Limb (tissue), 2 donors: Measurements from ENCODE around the gene TMEM17.
"Not testable (repeated sequence)": the region's sequence is repeated elsewhere in the genome, so short reads cannot be mapped to it uniquely, and the experiment has no call there.

Source experiments
- DNase-seq, 2 donors: peaks; one replicate each; pipeline ENCODE4 v3.0.0-alpha.2; 2016; ENCODE audit errors: extremely low spot score in 2 of 2

Gene TMEM17, protein sequence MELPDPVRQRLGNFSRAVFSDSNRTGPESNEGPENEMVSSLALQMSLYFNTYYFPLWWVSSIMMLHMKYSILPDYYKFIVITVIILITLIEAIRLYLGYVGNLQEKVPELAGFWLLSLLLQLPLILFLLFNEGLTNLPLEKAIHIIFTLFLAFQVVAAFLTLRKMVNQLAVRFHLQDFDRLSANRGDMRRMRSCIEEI

DNA sequence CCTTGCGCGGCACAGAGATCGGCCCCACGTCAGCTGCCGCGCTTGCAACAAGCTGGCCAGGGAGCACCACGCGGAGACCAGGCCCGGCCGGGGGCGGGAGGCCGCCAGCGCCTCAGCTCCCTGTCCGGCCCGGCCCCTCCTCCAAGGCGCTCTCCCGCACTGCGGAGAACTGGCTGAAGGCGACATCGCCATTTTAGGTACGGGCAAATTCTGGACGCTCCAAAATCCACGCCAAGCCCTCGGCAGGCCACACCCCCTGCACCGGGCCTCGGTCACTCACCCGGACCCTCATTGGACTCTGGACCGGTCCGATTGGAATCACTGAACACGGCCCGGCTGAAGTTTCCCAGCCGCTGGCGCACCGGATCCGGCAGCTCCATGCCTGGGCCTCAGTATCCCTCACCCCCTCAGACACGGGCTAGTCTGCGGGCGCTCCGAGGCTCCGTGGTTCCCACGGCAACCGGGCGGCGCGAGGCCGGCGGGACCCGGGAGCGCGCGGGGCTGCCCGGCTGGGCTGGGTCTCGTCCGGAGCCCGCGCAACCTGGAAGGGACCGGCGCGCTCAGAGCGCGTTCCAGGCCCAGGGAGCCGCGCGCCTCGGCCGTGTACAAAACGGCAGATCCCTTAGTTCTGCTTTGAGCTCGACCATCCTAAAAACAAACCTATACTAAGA lies at the start of gene TMEM17:
TSS of gene TMEM17 (minus strand) at position 446 of the 671 bp plus-strand sequence. CDS start at position 380, 66 bp downstream.
- DNase-seq, result peak; percentile 92 to 94

GRCh38 chr2:62554440-62554839 lies 48.4 kb upstream of the TMEM17 start:
- no peak for DNase-seq

DNA sequence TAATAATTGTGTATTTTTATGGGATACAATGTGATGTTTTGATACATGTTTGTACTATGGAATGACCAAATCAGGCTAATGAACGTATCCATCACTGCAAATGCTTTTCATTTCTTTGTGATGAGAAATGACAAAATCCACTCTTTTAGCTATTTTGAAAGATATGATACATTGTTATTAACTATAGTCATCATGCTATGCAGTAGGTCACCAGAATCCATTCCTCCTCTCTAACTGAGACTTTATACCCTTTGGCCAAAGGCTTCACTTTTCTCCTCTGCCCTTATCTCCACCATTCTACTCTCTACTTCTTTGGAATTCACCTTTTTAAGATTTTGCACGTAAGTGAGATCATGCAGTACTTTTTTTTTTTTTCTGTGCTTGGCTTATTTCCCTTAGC lies 44.5 kb upstream of the TMEM17 start:
- no peak for DNase-seq

DNA sequence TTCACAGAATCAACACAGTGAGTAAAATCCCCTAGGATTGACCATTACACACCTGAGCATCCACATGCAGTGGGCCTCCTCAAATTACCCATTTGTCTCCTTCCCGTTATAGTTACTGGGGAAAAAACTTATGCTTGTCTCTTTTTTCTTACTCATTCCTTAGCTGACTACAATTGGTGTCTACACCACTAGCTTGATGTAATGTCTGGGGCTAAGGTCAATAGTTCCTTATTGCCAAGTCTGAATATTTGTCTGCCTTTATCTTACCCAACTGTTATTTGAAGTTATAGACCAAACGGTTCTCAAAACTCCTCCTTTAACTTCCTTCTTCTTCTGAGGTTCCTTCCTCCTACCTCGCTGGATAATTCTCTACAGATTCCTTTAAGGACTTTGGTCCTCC lies 41.9 kb upstream of the TMEM17 start:
- no peak for DNase-seq

GRCh38 chr2:62545261-62545660 lies 39.3 kb upstream of the TMEM17 start:
- no peak for DNase-seq

- no peak for DNase-seq
Observed at GRCh38 chr2:62540408-62541168, 34.6 kb upstream of the TMEM17 start.

GRCh38 chr2:62539606-62540407 lies 33.8 kb upstream of the TMEM17 start:
- DNase-seq, result no peak

- DNase-seq, result no peak
Observed at GRCh38 chr2:62538756-62539155, 32.8 kb upstream of the TMEM17 start.

DNA sequence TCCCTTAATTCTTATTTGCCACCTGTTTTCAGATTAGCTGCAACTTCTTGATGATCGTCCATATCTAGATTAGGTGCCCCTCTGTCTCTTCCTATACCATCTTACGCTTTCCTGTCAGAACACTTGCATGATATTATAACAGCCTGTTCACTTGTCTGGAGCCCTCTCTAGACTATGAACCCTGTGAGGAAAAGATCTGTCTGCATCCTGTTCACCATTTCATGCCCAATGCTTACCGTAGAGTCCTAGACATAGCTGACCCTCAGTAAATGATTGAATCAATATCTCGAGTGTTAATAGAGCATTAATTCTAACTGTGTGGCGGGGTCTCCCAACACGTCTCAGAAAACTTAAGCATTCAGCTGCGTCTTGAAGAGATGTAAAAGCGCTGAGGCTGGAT lies 31.8 kb upstream of the TMEM17 start:
- no peak for DNase-seq

DNA sequence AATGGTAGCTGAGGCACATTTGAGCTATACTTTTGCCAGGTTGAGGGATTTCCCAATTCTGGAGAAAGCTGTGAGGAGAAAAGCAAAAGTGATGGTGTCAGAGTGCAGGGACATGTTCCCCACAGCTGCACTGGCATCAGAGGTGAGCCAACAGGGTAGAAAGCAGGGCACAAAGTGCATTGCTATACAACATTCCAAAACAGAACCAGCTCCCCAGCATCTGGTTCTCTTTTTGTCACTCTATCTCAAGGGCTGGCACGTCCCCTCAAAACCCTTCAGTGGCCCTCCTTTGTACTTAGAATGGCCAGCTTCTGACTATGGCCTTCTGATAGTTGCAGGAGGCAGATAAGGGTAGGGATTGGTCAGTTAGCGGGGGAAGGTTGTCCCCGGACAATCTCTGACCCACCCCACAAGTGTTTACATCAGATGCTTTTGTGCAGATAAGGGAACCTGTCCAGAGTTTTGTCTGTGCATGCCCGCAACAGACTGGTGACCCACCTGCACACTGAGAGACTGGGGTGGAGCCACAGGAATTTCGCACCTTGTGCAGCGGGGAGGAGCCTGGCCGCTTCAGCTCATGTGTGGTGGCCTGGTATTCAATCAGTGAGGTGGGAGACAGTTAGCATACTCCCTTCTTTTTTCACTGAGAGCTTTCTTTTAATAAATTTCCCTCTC lies 31.0 kb upstream of the TMEM17 start:
- DNase-seq, result no peak

DNA sequence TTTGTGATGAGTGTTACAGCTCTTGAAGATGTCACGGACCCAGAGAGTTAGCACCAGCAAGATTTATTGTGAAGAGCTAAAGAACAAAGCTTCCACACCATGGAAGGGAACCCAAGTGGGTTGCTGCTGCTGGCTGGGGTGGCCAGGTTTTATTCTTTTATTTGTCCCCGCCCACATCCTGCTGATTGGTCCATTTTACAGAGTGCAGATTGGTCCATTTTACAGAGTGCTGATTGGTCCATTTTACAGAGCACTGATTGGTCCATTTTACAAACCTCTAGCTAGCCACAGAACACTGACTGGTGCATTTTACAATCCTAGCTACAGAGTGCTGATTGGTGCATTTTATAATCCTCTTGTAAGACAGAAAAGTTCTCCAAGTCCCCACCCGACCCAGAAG lies 29.5 kb upstream of the TMEM17 start:
- not testable (repeated sequence) for DNase-seq

DNA sequence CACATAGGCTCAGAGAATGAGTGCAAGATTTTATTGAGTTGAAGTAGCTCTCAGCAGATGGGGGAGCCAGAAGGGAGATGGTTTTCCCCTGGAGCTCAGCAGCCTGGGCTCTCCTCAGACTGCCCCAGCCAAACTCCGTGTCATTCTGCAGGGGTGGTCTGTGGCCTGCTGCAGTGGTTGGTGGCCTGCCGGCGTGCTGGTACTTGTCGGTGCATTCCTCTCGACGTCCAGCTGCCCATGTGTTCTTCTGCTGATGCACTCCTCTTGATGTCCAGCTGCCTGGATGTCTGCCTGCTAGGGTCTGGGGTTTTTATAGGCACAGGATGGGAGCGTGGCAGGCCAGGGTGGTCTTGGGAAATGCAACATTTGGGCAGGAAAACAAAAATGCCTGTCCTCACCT lies 25.6 kb upstream of the TMEM17 start:
- no peak for DNase-seq

GRCh38 chr2:62529758-62530157 lies 23.8 kb upstream of the TMEM17 start:
- no peak for DNase-seq

- DNase-seq, result no peak
Observed at GRCh38 chr2:62527478-62528210, 21.6 kb upstream of the TMEM17 start.

DNA sequence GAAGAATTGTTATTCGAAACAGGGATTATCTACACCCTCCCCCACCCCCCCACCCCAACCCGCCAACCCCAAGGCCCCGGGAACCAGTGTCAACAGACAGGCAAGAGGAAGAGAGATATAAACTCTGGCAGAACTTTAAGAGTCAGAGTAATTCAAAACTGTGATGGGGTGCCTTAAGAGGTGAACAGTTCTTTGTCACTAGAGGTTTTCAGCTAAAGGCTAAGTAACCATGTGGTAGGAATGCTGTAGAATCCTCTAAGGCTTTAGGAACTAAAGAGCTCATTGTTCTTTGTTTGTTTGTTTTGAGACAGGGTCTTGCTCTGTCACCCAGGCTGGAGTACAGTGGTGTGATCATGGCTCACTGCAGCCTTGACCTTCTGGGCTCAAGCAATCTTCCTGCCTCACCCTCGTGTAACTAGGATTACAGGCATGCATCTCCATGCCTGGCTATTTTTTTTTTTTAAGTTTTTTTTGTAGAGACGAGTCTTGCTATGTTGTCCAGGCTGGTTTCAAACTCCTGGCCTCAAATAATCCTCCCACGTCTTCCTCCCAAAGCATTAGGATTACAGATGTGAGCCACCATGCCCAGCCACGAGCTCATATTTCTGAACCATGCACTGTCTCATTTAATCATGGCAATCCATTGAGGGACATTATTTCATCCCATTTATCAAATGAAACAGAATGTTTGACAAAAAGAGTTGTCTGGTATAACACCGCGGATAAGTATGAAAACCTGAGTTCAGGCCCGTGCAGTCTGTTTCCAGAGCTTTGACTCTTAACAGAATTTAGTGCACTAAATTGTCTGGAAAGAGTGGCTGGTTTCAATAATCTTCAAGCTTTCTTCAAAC lies 20.8 kb upstream of the TMEM17 start:
- DNase-seq, result no peak

DNA sequence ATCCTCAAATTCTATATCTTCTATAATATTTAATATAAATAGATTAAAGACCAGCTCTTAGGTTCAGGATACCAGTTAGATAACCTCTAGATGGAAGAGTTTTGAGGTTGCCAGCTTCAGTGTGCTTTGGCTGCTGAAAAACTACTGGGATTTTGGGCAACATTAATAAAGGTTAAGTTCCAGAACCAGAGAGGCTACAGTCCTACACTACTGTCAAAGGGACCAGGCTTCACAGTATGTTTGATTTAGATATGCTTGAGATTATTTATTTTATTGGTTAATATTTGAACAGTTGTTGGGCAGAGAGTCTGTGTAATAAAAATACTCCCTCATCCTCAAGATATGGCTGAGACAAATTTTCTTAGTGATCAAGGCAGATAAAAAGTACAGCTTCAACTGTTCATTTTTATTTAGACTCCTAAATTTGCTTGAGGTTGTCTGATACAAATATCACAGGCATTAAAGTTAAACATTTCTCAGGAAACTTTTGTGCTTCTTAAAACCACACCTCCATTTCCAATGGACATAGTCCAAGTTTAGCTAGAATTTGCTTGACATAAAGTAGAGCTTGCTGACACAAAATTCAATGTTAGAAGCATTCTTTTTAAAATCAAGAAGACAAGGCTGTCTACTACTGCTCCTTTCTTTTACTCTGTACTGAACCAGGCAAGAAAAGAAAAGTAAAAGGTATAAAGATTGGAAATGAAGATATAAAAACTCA lies 19.7 kb upstream of the TMEM17 start:
- no peak for DNase-seq

DNA sequence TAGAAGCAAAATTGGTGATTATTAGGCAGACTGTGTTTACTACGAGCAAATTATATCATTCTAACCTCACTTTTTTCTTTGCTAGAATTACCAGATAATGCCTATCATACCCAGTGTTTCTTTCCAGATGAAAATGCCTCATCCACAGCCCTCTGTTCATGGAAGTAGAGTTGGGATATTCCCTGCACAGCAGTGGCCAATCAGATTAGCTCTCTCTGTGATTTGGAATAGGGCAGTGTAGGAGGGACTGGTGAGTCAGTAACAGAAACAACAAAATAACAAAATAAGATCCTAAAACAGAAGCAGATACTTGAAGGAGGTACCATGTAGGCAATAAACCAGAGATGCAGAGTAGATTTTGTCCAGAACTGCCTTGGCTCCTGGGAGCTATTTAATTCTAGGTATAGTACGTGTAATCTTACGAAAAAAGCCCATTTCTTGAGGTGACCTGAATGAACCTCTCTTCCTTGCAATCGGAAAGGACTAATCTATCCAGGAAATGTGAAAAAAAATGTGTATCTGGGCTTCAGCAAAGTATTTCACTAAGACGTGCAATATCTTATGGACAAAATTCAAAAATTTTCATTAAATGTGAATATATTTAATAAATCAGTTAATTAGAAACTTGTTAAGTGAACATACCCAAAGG lies 18.4 kb upstream of the TMEM17 start:
- DNase-seq, result no peak

DNA sequence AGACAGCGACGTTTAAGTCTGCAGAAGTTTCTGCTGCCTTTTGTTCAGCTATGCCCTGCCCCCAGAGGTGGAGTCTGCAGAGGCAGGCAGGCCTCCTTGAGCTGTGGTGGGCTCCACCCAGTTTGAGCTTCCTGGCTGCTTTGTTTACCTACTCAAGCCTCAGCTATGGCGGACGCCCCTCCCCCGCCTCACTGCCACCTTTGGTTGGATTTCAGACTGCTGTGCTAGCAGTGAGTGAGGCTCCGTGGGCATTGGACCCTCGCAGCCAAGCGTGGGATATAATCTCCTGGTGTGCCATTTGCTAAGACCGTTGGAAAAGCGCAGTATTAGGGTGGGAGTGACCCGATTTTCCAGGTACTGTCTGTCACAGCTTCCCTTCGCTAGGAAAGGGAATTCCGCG lies 15.1 kb upstream of the TMEM17 start:
- not testable (repeated sequence) for DNase-seq
